Hepatocyte (in vitro differentiated cells): ENCODE results near the gene IGFL2. TPM values are rescaled to one million over a fixed set of nuclear protein-coding genes. Genes with fewer than 3 reads are reported as not detected.

Source experiments
- DNase-seq: peaks from one replicate; pipeline ENCODE4 v3.0.0-alpha.2; 2016; ENCODE audit warnings: low spot score
- H2AFZ ChIP-seq: fragments of 200-600 bp; sonication (generic); 2 replicates; pipeline ENCODE4 v1.6.0; 2016; ENCODE audit warnings: antibody characterized with exemption, mild to moderate bottlenecking
- H3K27ac ChIP-seq: fragments of 200-600 bp; sonication (generic); 2 replicates; pipeline ENCODE4 v1.5.1; 2016; ENCODE audit warnings: mild to moderate bottlenecking
- H3K27me3 ChIP-seq: fragments of 200-600 bp; sonication (generic); 2 replicates; pipeline ENCODE4 v1.6.1; 2016
- H3K36me3 ChIP-seq: fragments of 200-600 bp; sonication (generic); replicated peaks from 2 replicates; pipeline ENCODE4 v1.5.1; 2016; ENCODE audit warnings: low read depth; ENCODE audit not compliant: insufficient read depth
- H3K4me1 ChIP-seq: fragments of 200-600 bp; sonication (generic); 2 replicates; pipeline ENCODE4 v1.5.1; 2016; ENCODE audit warnings: mild to moderate bottlenecking, moderate library complexity; ENCODE audit not compliant: insufficient read depth
- H3K4me2 ChIP-seq: fragments of 200-600 bp; sonication (generic); 2 replicates; pipeline ENCODE4 v1.6.0; 2016
- H3K4me3 ChIP-seq: fragments of 200-600 bp; sonication (generic); 2 replicates; pipeline ENCODE4 v1.5.1; 2016; ENCODE audit warnings: mild to moderate bottlenecking
- H3K79me2 ChIP-seq: fragments of 200-600 bp; sonication (generic); 2 replicates; pipeline ENCODE4 v1.6.0; 2017; ENCODE audit warnings: mild to moderate bottlenecking
- H3K9me2 ChIP-seq: fragments of 200-600 bp; sonication (generic); replicated peaks from 2 replicates; pipeline ENCODE4 v1.6.0; 2017; ENCODE audit warnings: mild to moderate bottlenecking; ENCODE audit not compliant: insufficient read depth
- H3K9me3 ChIP-seq: fragments of 200-600 bp; sonication (generic); 2 replicates; pipeline ENCODE4 v1.5.1; 2016; ENCODE audit warnings: low read depth, mild to moderate bottlenecking
- H4K20me1 ChIP-seq: fragments of 200-600 bp; sonication (generic); 2 replicates; pipeline ENCODE4 v1.6.0; 2016; ENCODE audit warnings: mild to moderate bottlenecking; ENCODE audit not compliant: insufficient read depth, poor library complexity, severe bottlenecking
- EZH2 ChIP-seq: fragments of 200-600 bp; sonication (generic); IDR thresholded peaks from 2 replicates; pipeline ENCODE4 v1.6.1; 2016; ENCODE audit warnings: antibody characterized with exemption, mild to moderate bottlenecking, borderline replicate concordance
- EZH2phosphoT487 ChIP-seq: fragments of 200-600 bp; sonication (generic); IDR thresholded peaks from one replicate; pipeline ENCODE4 v1.6.1; 2018; ENCODE audit warnings: antibody characterized with exemption, mild to moderate bottlenecking, low read depth, moderate library complexity; ENCODE audit not compliant: unreplicated experiment, severe bottlenecking
- WGBS: methylation state at CpG from one replicate; pipeline ENCODE4 v1.1.6; 2016; ENCODE audit warnings: low lambda C conversion rate; ENCODE audit errors: missing lambda C conversion rate; 5-methylcytosine and 5-hydroxymethylcytosine counted together
- polyA plus RNA-seq: library from polyadenylated mRNA; unstranded; fragments of >200 nt; fragmentation: Nextera tagmentation; extraction: Ambion mirVana; gene quantifications from 2 replicates; pipeline ENCODE4 v1.2.1, GENCODE V29; 2016
- total RNA-seq: library from RNA; depleted of rRNA; stranded (reverse); fragments of >200 nt; gene quantifications from 2 replicates; pipeline ENCODE4 v1.2.3, GENCODE V29; 2014
- TF ChIP-seq, protein P1 (sequence below): fragments of 200-600 bp; sonication (generic); IDR thresholded peaks from 2 replicates; pipeline ENCODE4 v1.5.1; 2016; ENCODE audit warnings: antibody characterized with exemption, mild to moderate bottlenecking; ENCODE audit not compliant: poor library complexity

IGFL2 gene
- total and polyA plus RNA-seq, 2 experiments from 2014 or later, result 15.2 to 22.9 TPM

DNA sequence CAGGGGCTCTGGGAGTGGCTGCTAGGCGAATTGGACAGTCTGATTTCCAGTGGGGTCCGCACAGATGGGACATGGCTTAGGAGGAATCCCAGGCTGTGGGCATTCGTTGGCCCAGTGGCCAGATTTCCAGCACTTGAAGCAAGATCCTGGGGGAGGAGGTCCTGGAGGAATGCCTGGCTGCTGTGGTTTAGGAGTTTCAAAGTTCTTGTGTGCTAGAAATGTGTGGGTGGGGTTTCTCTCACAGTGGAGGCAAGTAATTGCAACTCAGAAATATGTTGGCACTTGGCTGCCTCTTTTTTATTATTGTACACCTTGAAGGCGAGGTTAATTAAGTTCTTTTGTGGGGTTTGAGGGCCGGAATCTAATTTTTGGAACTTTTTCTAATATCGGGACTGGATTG lies 40.7 kb upstream of the IGFL2 start:
- H3K4me1 ChIP-seq, result no peaks in the 10 kb centered on the region
- H3K9me3 ChIP-seq, result no peaks in the 10 kb centered on the region
- no peak for DNase-seq
- WGBS, result 87% methylated on average over 6 of the region's 6 CpGs
- no peak overlapping the region for H3K4me3 ChIP-seq
- no peak overlapping the region for H2AFZ ChIP-seq
- H3K9me2 ChIP-seq, result no peaks in the 10 kb centered on the region
- TF ChIP-seq EZH2phosphoT487 (no peak), EZH2 (no peak)
- TF ChIP-seq, protein P1, sequence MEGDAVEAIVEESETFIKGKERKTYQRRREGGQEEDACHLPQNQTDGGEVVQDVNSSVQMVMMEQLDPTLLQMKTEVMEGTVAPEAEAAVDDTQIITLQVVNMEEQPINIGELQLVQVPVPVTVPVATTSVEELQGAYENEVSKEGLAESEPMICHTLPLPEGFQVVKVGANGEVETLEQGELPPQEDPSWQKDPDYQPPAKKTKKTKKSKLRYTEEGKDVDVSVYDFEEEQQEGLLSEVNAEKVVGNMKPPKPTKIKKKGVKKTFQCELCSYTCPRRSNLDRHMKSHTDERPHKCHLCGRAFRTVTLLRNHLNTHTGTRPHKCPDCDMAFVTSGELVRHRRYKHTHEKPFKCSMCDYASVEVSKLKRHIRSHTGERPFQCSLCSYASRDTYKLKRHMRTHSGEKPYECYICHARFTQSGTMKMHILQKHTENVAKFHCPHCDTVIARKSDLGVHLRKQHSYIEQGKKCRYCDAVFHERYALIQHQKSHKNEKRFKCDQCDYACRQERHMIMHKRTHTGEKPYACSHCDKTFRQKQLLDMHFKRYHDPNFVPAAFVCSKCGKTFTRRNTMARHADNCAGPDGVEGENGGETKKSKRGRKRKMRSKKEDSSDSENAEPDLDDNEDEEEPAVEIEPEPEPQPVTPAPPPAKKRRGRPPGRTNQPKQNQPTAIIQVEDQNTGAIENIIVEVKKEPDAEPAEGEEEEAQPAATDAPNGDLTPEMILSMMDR, result no peak
- H4K20me1 ChIP-seq, result no peaks in the 10 kb centered on the region
- no peaks in the 10 kb centered on the region for H3K36me3 ChIP-seq
- peaks cover 5% of the 10 kb centered on the region for H3K27me3 ChIP-seq
- no peak overlapping the region for H3K4me2 ChIP-seq
- no peak overlapping the region for H3K27ac ChIP-seq
- no peaks in the 10 kb centered on the region for H3K79me2 ChIP-seq

DNA sequence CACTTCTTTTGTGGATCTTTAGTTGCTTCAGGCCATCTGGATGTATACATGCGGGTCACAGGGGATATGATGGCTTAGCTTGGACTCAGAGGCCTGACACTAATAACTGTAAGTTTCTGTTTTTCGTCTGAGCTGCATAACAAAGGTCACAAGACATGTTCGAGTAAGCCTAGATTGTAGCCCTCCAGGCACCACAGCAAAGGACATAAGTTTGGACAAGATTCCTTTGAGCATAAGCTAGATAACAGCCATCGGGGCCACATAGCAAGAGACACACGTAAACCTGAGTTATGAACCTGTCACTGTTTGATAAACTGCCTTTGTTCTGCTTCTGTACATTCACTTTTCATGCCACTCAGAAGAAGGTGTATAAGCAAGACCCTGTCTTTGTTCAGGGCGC lies 38.2 kb upstream of the IGFL2 start:
- no peak for DNase-seq
- Histone ChIP-seq H2AFZ (no peak overlapping the region), H3K4me3 (no peak overlapping the region), H3K27ac (no peak overlapping the region), H3K36me3 (no peaks in the 10 kb centered on the region), H3K27me3 (peaks cover 8% of the 10 kb centered on the region), H3K79me2 (no peaks in the 10 kb centered on the region), H3K9me2 (no peaks in the 10 kb centered on the region), H3K4me1 (no peaks in the 10 kb centered on the region), H3K9me3 (no peaks in the 10 kb centered on the region), H3K4me2 (no peak overlapping the region), H4K20me1 (no peaks in the 10 kb centered on the region)
- 49% methylated on average over 6 of the region's 6 CpGs for WGBS
- TF ChIP-seq, protein P1, result no peak
- TF ChIP-seq EZH2 (no peak), EZH2phosphoT487 (no peak)

DNA sequence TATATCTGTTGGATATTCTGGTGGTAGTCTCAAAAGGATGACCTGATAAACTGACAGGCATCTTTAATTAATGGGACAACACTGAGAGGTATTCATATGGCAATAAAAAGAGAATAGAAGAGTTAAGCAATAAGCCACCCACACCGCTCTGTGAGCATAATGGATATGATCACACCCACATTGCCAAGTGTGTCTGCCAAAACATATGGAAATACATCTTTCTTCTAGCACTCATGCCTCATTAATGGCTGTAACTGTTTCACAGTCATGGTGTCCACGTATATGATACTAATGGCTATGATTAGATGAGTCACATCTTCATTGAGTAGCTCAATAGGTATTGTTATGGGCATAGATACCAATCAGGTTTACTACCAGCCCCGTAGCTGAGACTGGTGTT lies 36.7 kb upstream of the IGFL2 start:
- no peaks in the 10 kb centered on the region for H3K79me2 ChIP-seq
- no peak for DNase-seq
- no peaks in the 10 kb centered on the region for H3K36me3 ChIP-seq
- H3K9me3 ChIP-seq, result no peaks in the 10 kb centered on the region
- whole genome bisulfite sequencing, result 88% methylated on average over 3 of the region's 3 CpGs
- no peak overlapping the region for H3K4me3 ChIP-seq
- peaks cover 8% of the 10 kb centered on the region for H3K27me3 ChIP-seq
- TF ChIP-seq EZH2phosphoT487 (no peak), EZH2 (no peak)
- TF ChIP-seq, protein P1, result no peak
- H3K9me2 ChIP-seq, result no peaks in the 10 kb centered on the region
- no peak overlapping the region for H3K27ac ChIP-seq
- no peak overlapping the region for H2AFZ ChIP-seq
- no peaks in the 10 kb centered on the region for H4K20me1 ChIP-seq
- H3K4me1 ChIP-seq, result peaks cover 8% of the 10 kb centered on the region
- H3K4me2 ChIP-seq, result no peak overlapping the region

DNA sequence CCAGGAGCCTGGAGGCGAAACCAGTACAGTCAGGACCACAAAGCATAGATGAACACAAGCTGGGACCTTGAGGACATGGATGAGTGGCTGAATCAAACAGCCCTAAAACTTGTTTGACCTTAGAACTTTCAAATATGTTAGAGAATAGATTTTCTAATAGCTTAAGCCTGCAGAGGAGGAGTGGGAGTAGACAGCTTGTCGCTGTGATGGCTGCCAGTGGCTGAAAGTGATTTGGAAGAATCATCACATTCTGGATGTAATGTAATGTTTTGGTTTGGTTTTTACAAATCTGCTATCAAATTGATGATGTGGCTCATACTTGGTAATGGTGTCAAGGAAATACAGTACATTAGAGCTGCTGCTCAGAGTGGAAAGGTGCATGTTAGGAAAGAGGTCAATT lies 35.5 kb upstream of the IGFL2 start:
- Histone ChIP-seq H3K79me2 (no peaks in the 10 kb centered on the region), H3K27ac (no peak overlapping the region), H3K9me2 (no peaks in the 10 kb centered on the region), H3K36me3 (no peaks in the 10 kb centered on the region), H4K20me1 (no peaks in the 10 kb centered on the region), H3K4me2 (no peak overlapping the region), H3K4me1 (peaks cover 8% of the 10 kb centered on the region), H2AFZ (no peak overlapping the region), H3K27me3 (peaks cover 8% of the 10 kb centered on the region), H3K4me3 (no peak overlapping the region), H3K9me3 (no peaks in the 10 kb centered on the region)
- TF ChIP-seq, protein P1, result no peak
- TF ChIP-seq EZH2phosphoT487 (no peak), EZH2 (no peak)
- 90% methylated on average over 2 of the region's 2 CpGs for WGBS
- no peak for DNase-seq
